H1 (cell line): ENCODE measurements around the gene CPNE8. TPM values are rescaled to one million over a fixed set of nuclear protein-coding genes. Genes with fewer than 3 reads are reported as not detected.

Experiments
- CTCF ChIA-PET: fragments of 300-600 bp; sonication (Branson Sonifier 250); formaldehyde crosslinking; loops from one replicate; lab custom pipeline; 2021; ENCODE audit not compliant: partially characterized antibody; lab: Charles Lee
- POLR2A ChIA-PET: fragments of 300-600 bp; sonication (Branson Sonifier 250); formaldehyde crosslinking; loops from one replicate; lab custom pipeline; 2021; ENCODE audit warnings: inconsistent platforms; ENCODE audit not compliant: partially characterized antibody; lab: Charles Lee
- DNase-seq, 2 experiments: peaks; one replicate each; pipeline versions ENCODE4 v3.0.0 to v3.0.0-alpha.2; 2010 to 2022; ENCODE audit warnings: low spot score in 2 of 2, low read depth in 1 of 2, mixed read lengths in 1 of 2
- FAIRE-seq: peaks from 2 replicates; lab custom pipeline; 2011; peaks lifted over from hg19 to GRCh38; lab: Jason Lieb, UNC
- H2AFZ ChIP-seq: 2 replicates; pipeline ENCODE4 v1.8.1; 2012; ENCODE audit warnings: low read length, inconsistent platforms
- H2AK5ac ChIP-seq: 2 replicates; pipeline ENCODE4 v1.6.1; 2013; ENCODE audit warnings: low read depth, low read length
- H2BK120ac ChIP-seq: replicated peaks from 2 replicates; pipeline ENCODE3; 2013; ENCODE audit warnings: low read depth, low read length, inconsistent platforms
- H2BK12ac ChIP-seq: 2 replicates; pipeline ENCODE4 v1.6.1; 2013; ENCODE audit warnings: low read depth, low read length
- H2BK15ac ChIP-seq: 2 replicates; pipeline ENCODE4 v1.6.1; 2013; ENCODE audit warnings: low read length
- H2BK20ac ChIP-seq: 2 replicates; pipeline ENCODE4 v1.6.1; 2013; ENCODE audit warnings: low read length
- H2BK5ac ChIP-seq: 2 replicates; pipeline ENCODE4 v1.6.1; 2013; ENCODE audit warnings: low read depth, low read length
- H3K14ac ChIP-seq: 2 replicates; pipeline ENCODE4 v1.6.1; 2013; ENCODE audit warnings: inconsistent platforms; ENCODE audit not compliant: insufficient read length
- H3K18ac ChIP-seq: 2 replicates; pipeline ENCODE4 v1.6.1; 2013; ENCODE audit warnings: low read length; ENCODE audit errors: extremely low read depth
- H3K23ac ChIP-seq: 2 replicates; pipeline ENCODE4 v1.6.1; 2013; ENCODE audit warnings: inconsistent platforms; ENCODE audit not compliant: insufficient read length
- H3K23me2 ChIP-seq: 2 replicates; pipeline ENCODE4 v1.6.1; 2013; ENCODE audit warnings: low read depth, low read length
- H3K27ac ChIP-seq: 2 replicates; pipeline ENCODE4 v1.6.1; 2011; ENCODE audit warnings: low read depth, low read length, inconsistent platforms
- H3K27me3 ChIP-seq, 4 experiments: replicated peaks in 1 of 4; 1 replicate in 1 of 4; 2 replicates in 3 of 4; pipeline versions ENCODE4 v1.6.1 to v1.8.1; 2011 to 2013; ENCODE audit warnings: low read length in 3 of 4, mild to moderate bottlenecking in 3 of 4, inconsistent platforms in 2 of 4, mixed read lengths in 2 of 4, moderate library complexity in 1 of 4; ENCODE audit not compliant: control insufficient read depth in 3 of 4, insufficient read depth in 3 of 4; ENCODE audit errors: extremely low read depth in 1 of 4
- H3K36me3 ChIP-seq, 4 experiments: 2 replicates each; pipeline versions ENCODE4 v1.6.1 to v1.8.1; 2011 to 2013; ENCODE audit warnings: mild to moderate bottlenecking in 4 of 4, low read length in 3 of 4, moderate library complexity in 2 of 4, control low read depth in 1 of 4, inconsistent platforms in 1 of 4; ENCODE audit not compliant: insufficient read depth in 4 of 4, control insufficient read depth in 2 of 4
- H3K4ac ChIP-seq: replicated peaks from 2 replicates; pipeline ENCODE3; 2013; ENCODE audit warnings: low read length, low read depth, mixed read lengths, inconsistent platforms; ENCODE audit not compliant: insufficient read length
- H3K4me1 ChIP-seq, 4 experiments: replicated peaks in 1 of 4; 1 replicate in 1 of 4; 2 replicates in 3 of 4; pipeline versions ENCODE4 v1.6.1 to v1.8.1; 2011 to 2013; ENCODE audit warnings: low read length in 3 of 4, inconsistent platforms in 2 of 4, mixed read lengths in 1 of 4; ENCODE audit not compliant: insufficient read depth in 4 of 4, control insufficient read depth in 3 of 4
- H3K4me2 ChIP-seq, 2 experiments: 2 replicates each; pipeline versions ENCODE4 v1.6.1 to v1.8.1; 2011 to 2013; ENCODE audit warnings: low read depth in 2 of 2, low read length in 2 of 2, control low read depth in 1 of 2, inconsistent platforms in 1 of 2, mild to moderate bottlenecking in 1 of 2; ENCODE audit not compliant: insufficient read depth in 1 of 2
- H3K4me3 ChIP-seq, 4 experiments: fragments of 200-600, 300-600 bp in 1 of 4; sonication (generic), shearing (Covaris generic), sonication (Bioruptor Twin) in 1 of 4; 2 replicates each; pipeline versions ENCODE4 v1.5.1 to v1.8.1; 2011 to 2016; ENCODE audit warnings: low read length in 4 of 4, low read depth in 3 of 4, control low read depth in 2 of 4, inconsistent platforms in 2 of 4, mild to moderate bottlenecking in 2 of 4, mixed read lengths in 1 of 4, moderate library complexity in 1 of 4; ENCODE audit not compliant: insufficient read depth in 2 of 4; ENCODE audit errors: extremely low read depth in 1 of 4
- H3K56ac ChIP-seq: replicated peaks from 2 replicates; pipeline ENCODE3; 2013; ENCODE audit warnings: low read depth, mild to moderate bottlenecking, mixed read lengths, low read length, inconsistent platforms; ENCODE audit not compliant: insufficient read length
- H3K79me1 ChIP-seq: 2 replicates; pipeline ENCODE4 v1.6.1; 2013; ENCODE audit warnings: low read depth, low read length, control low read depth
- H3K79me2 ChIP-seq, 2 experiments: 2 replicates each; pipeline versions ENCODE4 v1.6.1 to v1.8.1; 2012 to 2013; ENCODE audit warnings: low read length in 2 of 2, mild to moderate bottlenecking in 2 of 2, inconsistent platforms in 1 of 2; ENCODE audit not compliant: insufficient read depth in 2 of 2, control insufficient read depth in 1 of 2
- H3K9ac ChIP-seq, 4 experiments: replicated peaks in 1 of 4; 1 replicate in 1 of 4; 2 replicates in 3 of 4; pipeline versions ENCODE4 v1.6.1 to v1.8.1; 2011 to 2013; ENCODE audit warnings: low read depth in 3 of 4, low read length in 3 of 4, control low read depth in 2 of 4, mild to moderate bottlenecking in 2 of 4, moderate library complexity in 2 of 4, inconsistent platforms in 1 of 4; ENCODE audit errors: extremely low read depth in 1 of 4
- H3K9me3 ChIP-seq, 2 experiments: 2 replicates each; pipeline versions ENCODE4 v1.6.1 to v1.8.1; 2012 to 2013; ENCODE audit warnings: mild to moderate bottlenecking in 2 of 2, moderate library complexity in 2 of 2, control low read depth in 1 of 2, inconsistent platforms in 1 of 2, low read depth in 1 of 2, low read length in 1 of 2, mixed read lengths in 1 of 2; ENCODE audit not compliant: insufficient read depth in 2 of 2
- H4K20me1 ChIP-seq, 2 experiments: replicated peaks in 1 of 2; 2 replicates each; pipeline versions ENCODE3 to v1.8.1; 2011 to 2013; ENCODE audit warnings: inconsistent platforms in 2 of 2, low read length in 2 of 2, mild to moderate bottlenecking in 1 of 2; ENCODE audit not compliant: insufficient read depth in 2 of 2, control insufficient read depth in 1 of 2
- H4K5ac ChIP-seq: 2 replicates; pipeline ENCODE4 v1.6.1; 2013; ENCODE audit warnings: low read length, low read depth, mixed read lengths, inconsistent platforms; ENCODE audit not compliant: insufficient read length
- H4K8ac ChIP-seq: 2 replicates; pipeline ENCODE4 v1.8.0; 2013; ENCODE audit warnings: mild to moderate bottlenecking, moderate library complexity, low read length, inconsistent platforms; ENCODE audit not compliant: insufficient read depth; ENCODE audit errors: extremely low read depth
- H4K91ac ChIP-seq: replicated peaks from 2 replicates; pipeline ENCODE3; 2013; ENCODE audit warnings: low read length, mixed read lengths, inconsistent platforms; ENCODE audit not compliant: insufficient read length
- ASH2L ChIP-seq: fragments of 200-600, 300-600 bp; sonication (generic); IDR thresholded peaks from one replicate; pipeline ENCODE4 v1.7.1; 2017; ENCODE audit warnings: low read length
- BRCA1 ChIP-seq: IDR thresholded peaks from 2 replicates; pipeline ENCODE4 v1.6.1; 2012; ENCODE audit warnings: low read depth, low read length, improper control_type of control experiment
- CBX5 ChIP-seq: fragments of 300-800, 300-1000 bp; sonication (generic); IDR thresholded peaks from 2 replicates; pipeline ENCODE4 v1.7.1; 2016; ENCODE audit warnings: antibody characterized with exemption, low read length, low read depth
- KDM1A ChIP-seq: fragments of 200-600, 300-600 bp; sonication (generic); IDR thresholded peaks from 2 replicates; pipeline ENCODE4 v1.7.1; 2016; ENCODE audit warnings: mild to moderate bottlenecking, low read length, borderline replicate concordance
- RAD21 ChIP-seq, 2 experiments: IDR thresholded peaks in 1 of 2; conservative IDR thresholded peaks in 1 of 2; 2 replicates each; pipeline ENCODE4 v1.6.1; 2011; ENCODE audit warnings: low read depth in 2 of 2, low read length in 2 of 2, improper control_type of control experiment in 1 of 2, inconsistent platforms in 1 of 2, mild to moderate bottlenecking in 1 of 2, moderate library complexity in 1 of 2
- RXRA ChIP-seq: IDR thresholded peaks from 2 replicates; pipeline ENCODE4 v1.6.1; 2011; ENCODE audit warnings: low read depth, mild to moderate bottlenecking, low read length, moderate library complexity; ENCODE audit not compliant: insufficient read depth
- SP4 ChIP-seq: IDR thresholded peaks from 2 replicates; pipeline ENCODE4 v1.6.1; 2012; ENCODE audit warnings: low read length, inconsistent platforms
- SRF ChIP-seq: IDR thresholded peaks from 2 replicates; pipeline ENCODE4 v1.6.1; 2011; ENCODE audit warnings: mild to moderate bottlenecking, low read depth, low read length, moderate library complexity
- TEAD4 ChIP-seq: IDR thresholded peaks from 2 replicates; pipeline ENCODE4 v1.6.1; 2012; ENCODE audit warnings: low read depth, low read length, inconsistent platforms, mixed read lengths
- WGBS, 2 experiments: shearing (Covaris generic) in 1 of 2; methylation state at CpG; one replicate each; pipeline versions ENCODE4 v1.1.6 to v1.1.7; 2013 to 2015; ENCODE audit warnings: low lambda C conversion rate in 2 of 2, mixed read lengths in 2 of 2, inconsistent platforms in 1 of 2, low coverage in 1 of 2, missing lambda C conversion rate in 1 of 2; ENCODE audit not compliant: insufficient replicate concordance in 2 of 2, insufficient coverage in 1 of 2, insufficient read length in 1 of 2; ENCODE audit errors: extremely low coverage in 1 of 2, missing lambda C conversion rate in 1 of 2; 5-methylcytosine and 5-hydroxymethylcytosine counted together
- polyA plus RNA-seq, 7 experiments: library from polyadenylated mRNA; depleted of rRNA in 3 of 7; stranded (reverse) in 5 of 7; unstranded in 2 of 7; fragments of >200 nt in 5 of 7; fragments of 200-250 nt in 2 of 7; gene quantifications; 1 replicate in 5 of 7; 2 replicates in 1 of 7; 4 replicates in 1 of 7; pipeline versions ENCODE4 v1.2.1 to v1.2.3, GENCODE V29; 2011 to 2013; ENCODE audit warnings: missing spikeins in 2 of 7, mixed read lengths in 2 of 7
- total RNA-seq: library from RNA; stranded (reverse); fragmentation: NEBNext Ultra II Directional; extraction: Animal tissue kit (Norgen Biotek cat#: 25700); gene quantifications from 2 replicates; pipeline ENCODE4 v1.2.1, GENCODE V29; 2021
- TF ChIP-seq, protein P1 (sequence below): IDR thresholded peaks from 2 replicates; pipeline ENCODE4 v1.6.1; 2012; ENCODE audit warnings: inconsistent platforms

Gene CPNE8
- total and polyA plus RNA-seq, 2 of the 8 experiments (the other 6 are each of a cell fraction or from before 2014, with no cell fraction given), result 2.5 to 6.8 TPM

GRCh38 chr12:38875586-38876228 lies 29.7 kb downstream of the CPNE8 start:
- Histone ChIP-seq H3K4me3 (no peak overlapping the region), H3K18ac (no peak overlapping the region)

More at GRCh38 chr12:38875586-38876228, 29.7 kb downstream of the CPNE8 start:
- no peaks in the 10 kb centered on the region for H4K20me1 ChIP-seq
- no peak overlapping the region for H3K4me2 ChIP-seq
- no peak overlapping the region for H2BK20ac ChIP-seq
- no peak overlapping the region for H2BK5ac ChIP-seq
- 77% methylated on average over 3 of the region's 3 CpGs; no CpG with 5 or more reads in 1 of the 2 experiments for WGBS, 2 experiments
- peaks cover 0 to under 1% of the 10 kb centered on the region in 2 experiments; a peak in 1 of 4 replicates for H3K9me3 ChIP-seq
- no peak overlapping the region for H2BK15ac ChIP-seq
- H4K8ac ChIP-seq, result no peak overlapping the region
- peaks cover 0 to 2% (median 0%) of the 10 kb centered on the region in 4 experiments; a peak in 2 of 7 replicates for H3K4me1 ChIP-seq
- no peak overlapping the region for H3K4ac ChIP-seq
- H2BK12ac ChIP-seq, result no peak overlapping the region
- H2BK120ac ChIP-seq, result no peak overlapping the region
- no peaks in the 10 kb centered on the region; a peak in 1 of 4 replicates for H3K79me2 ChIP-seq
- no peak overlapping the region for H3K14ac ChIP-seq
- FAIRE-seq, result no peak
- POLR2A ChIA-PET, result no interaction called here
- no peaks in the 10 kb centered on the region for H3K36me3 ChIP-seq
- DNase-seq, result no peak
- H2AK5ac ChIP-seq, result no peak overlapping the region
- no peak overlapping the region for H2AFZ ChIP-seq
- no peak overlapping the region for H4K91ac ChIP-seq
- H3K9ac ChIP-seq, result no peak overlapping the region
- no peak overlapping the region for H3K23ac ChIP-seq
- H3K27me3 ChIP-seq, result no peaks in the 10 kb centered on the region
- no peak overlapping the region for H3K56ac ChIP-seq
- CTCF ChIA-PET, result interaction anchor here (0.6 kb wide), 1 partner anchor 216 kb away, joined by 3 read pairs; no protein-coding TSS in a partner anchor
- TF ChIP-seq, protein P1, sequence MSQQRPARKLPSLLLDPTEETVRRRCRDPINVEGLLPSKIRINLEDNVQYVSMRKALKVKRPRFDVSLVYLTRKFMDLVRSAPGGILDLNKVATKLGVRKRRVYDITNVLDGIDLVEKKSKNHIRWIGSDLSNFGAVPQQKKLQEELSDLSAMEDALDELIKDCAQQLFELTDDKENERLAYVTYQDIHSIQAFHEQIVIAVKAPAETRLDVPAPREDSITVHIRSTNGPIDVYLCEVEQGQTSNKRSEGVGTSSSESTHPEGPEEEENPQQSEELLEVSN, result no peak
- TF ChIP-seq KDM1A (no peak), CBX5 (no peak), SRF (no peak), SP4 (no peak), ASH2L (no peak), RAD21 (IDR thresholded peaks at IDR 0.05 in 1 of 2, conservative IDR thresholded peaks at IDR 0.05 in 1 of 2; ENCODE audit: low read depth in 2 of 2, low read length in 2 of 2) (no peak), BRCA1 (no peak), TEAD4 (no peak), RXRA (no peak)
- H3K23me2 ChIP-seq, result no peaks in the 10 kb centered on the region
- no peaks in the 10 kb centered on the region for H3K79me1 ChIP-seq
- H3K27ac ChIP-seq, result no peak overlapping the region
- H4K5ac ChIP-seq, result no peak overlapping the region
